CD4-positive, alpha-beta T cell (primary cell): ENCODE data around the gene FRS3. TPM values are rescaled to one million over a fixed set of nuclear protein-coding genes. Genes with fewer than 3 reads are reported as not detected.

ENCODE experiments used
- ATAC-seq: fragments of 200-7000 bp; cut with Tn5 transposase; one replicate; pipeline ENCODE4 v1.10.0; 2022; ENCODE audit warnings: mild to moderate bottlenecking; ENCODE audit not compliant: poor library complexity
- CTCF ChIA-PET: fragments of 350-600 bp; sonication (Branson Sonifier 250); formaldehyde crosslinking; loops from one replicate; lab custom pipeline; 2021; ENCODE audit warnings: antibody characterized with exemption, inconsistent platforms; lab: Charles Lee
- POLR2A ChIA-PET: fragments of 350-600 bp; sonication (Branson Sonifier 250); formaldehyde crosslinking; loops from one replicate; lab custom pipeline; 2021; ENCODE audit warnings: antibody characterized with exemption, inconsistent platforms; lab: Charles Lee
- DNase-seq, 14 experiments: peaks; one replicate each; pipeline ENCODE4 v3.0.0-alpha.2; 2013 to 2020; ENCODE audit warnings: mixed read lengths in 2 of 14
- H3K27ac ChIP-seq, 2 donors: one replicate each; pipeline versions ENCODE4 v1.5.1 to v1.7.0; 2013; ENCODE audit warnings: low read length in 2 of 2, low read depth in 1 of 2, mild to moderate bottlenecking in 1 of 2
- H3K27me3 ChIP-seq, 2 experiments: 1 replicate in 1 of 2; 2 replicates in 1 of 2; pipeline versions ENCODE4 v1.6.1 to v1.7.0; 2013; ENCODE audit warnings: low read length in 2 of 2, control low read depth in 1 of 2, mild to moderate bottlenecking in 1 of 2, moderate library complexity in 1 of 2; ENCODE audit not compliant: insufficient read depth in 2 of 2, control insufficient read depth in 1 of 2
- H3K36me3 ChIP-seq: one replicate; pipeline ENCODE4 v1.6.1; 2013; ENCODE audit warnings: low read length, control low read depth; ENCODE audit not compliant: insufficient read depth
- H3K4me1 ChIP-seq: one replicate; pipeline ENCODE4 v1.6.1; 2013; ENCODE audit warnings: low read length, control low read depth; ENCODE audit not compliant: insufficient read depth
- H3K4me3 ChIP-seq: one replicate; pipeline ENCODE4 v1.5.1; 2013; ENCODE audit warnings: mild to moderate bottlenecking, low read length, moderate library complexity
- H3K9me3 ChIP-seq, 2 experiments: 1 replicate in 1 of 2; 2 replicates in 1 of 2; pipeline versions ENCODE4 v1.6.1 to v1.7.0; 2013; ENCODE audit warnings: low read length in 2 of 2, mild to moderate bottlenecking in 2 of 2, control low read depth in 1 of 2, moderate library complexity in 1 of 2; ENCODE audit not compliant: control insufficient read depth in 1 of 2, insufficient read depth in 1 of 2
- H3K27ac Mint-ChIP-seq: one replicate; pipeline ENCODE4 v1.8.0; 2020; ENCODE audit warnings: mixed read lengths
- H3K27me3 Mint-ChIP-seq: one replicate; pipeline ENCODE4 v1.8.0; 2021; ENCODE audit warnings: mixed read lengths
- H3K36me3 Mint-ChIP-seq: one replicate; pipeline ENCODE4 v1.8.0; 2021; ENCODE audit warnings: low read depth, mixed read lengths
- H3K4me1 Mint-ChIP-seq: one replicate; pipeline ENCODE4 v1.8.0; 2021; ENCODE audit warnings: low read depth, mixed read lengths
- H3K4me3 Mint-ChIP-seq: one replicate; pipeline ENCODE4 v1.8.0; 2020; ENCODE audit warnings: mild to moderate bottlenecking, mixed read lengths
- H3K9me3 Mint-ChIP-seq: one replicate; pipeline ENCODE4 v1.8.0; 2020; ENCODE audit warnings: mixed read lengths
- CTCF ChIP-seq: fragments of 200-600 bp; IDR thresholded peaks from one replicate; pipeline ENCODE4 v1.8.0; 2022; ENCODE audit warnings: antibody characterized with exemption, mild to moderate bottlenecking
- intact Hi-C, 2 experiments: fragments of 100-400 bp; cut with DNase I in 1 of 2; cut with micrococcal nuclease in 1 of 2; formaldehyde crosslinking; loops; one replicate each; pipeline versions ENCODE4 v1.15.1 to v1.9.0; 2023 to 2025; cut with DNase I, micrococcal nuclease
- total RNA-seq, 174 experiments: library from RNA in 2 of 174; stranded (reverse) in 2 of 174; gene quantifications; one replicate each; pipeline ENCODE4 v1.2.3 and lab custom pipeline; 2021 to 2026

Gene FRS3
- total RNA-seq, 2 experiments from 2014 or later = 4.6 to 5.4 TPM

DNA sequence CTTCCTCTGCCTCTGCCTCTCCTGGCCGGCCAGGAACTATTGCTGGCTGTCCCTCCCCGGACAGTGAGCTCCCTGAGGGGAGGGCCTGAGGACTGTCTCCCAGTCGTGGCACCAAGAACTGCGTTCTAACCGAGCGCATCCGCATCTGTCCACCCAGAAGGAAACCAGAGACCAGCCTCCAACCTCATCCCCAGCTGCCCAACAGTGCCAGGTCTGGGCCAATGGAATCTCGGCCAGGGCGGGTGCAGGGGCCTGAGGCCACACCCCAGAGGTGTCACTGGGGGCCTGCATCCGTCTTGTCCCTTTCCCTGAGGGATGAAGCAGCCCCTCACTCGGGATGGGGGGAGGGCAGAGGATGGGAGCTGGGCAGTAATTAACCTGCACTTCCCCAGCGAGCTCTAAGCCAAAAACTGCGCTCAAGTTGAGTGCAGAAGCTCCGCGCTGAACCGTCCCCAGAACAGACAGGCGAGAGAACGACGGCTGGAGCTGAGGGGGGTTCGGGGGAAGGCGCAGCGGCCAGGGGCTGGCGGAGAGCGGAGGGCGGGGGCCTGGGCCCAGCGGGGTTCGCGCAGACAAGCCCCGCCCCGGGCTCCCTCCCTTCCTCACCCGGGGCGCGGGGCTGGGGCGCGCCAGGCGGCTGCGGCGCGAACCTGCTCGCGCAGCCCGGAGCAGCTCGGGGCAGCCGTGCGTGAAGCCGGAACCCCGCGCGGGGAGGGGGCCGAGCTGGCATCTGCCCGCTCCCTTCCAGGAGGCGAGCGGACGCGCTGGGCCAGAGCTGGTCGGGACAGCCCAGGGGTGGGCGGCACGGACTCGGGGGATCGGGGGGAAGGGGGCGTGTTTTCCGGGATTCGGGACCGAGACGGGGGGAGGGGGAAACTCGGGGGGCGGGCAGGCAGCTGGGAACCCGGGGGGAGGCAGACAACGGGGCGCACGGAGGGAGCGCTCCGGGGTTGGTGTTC, 45.7 kb downstream of the FRS3 start:
- H3K27ac Mint-ChIP-seq = peak overlapping the region; percentile 85
- no peaks in the 10 kb centered on the region for H3K36me3 Mint-ChIP-seq
- Histone ChIP-seq H3K27me3 (peaks cover 0 to 3% of the 10 kb centered on the region in 2 experiments), H3K9me3 (no peaks in the 10 kb centered on the region), H3K36me3 (no peaks in the 10 kb centered on the region), H3K4me1 (peaks cover 54% of the 10 kb centered on the region), H3K4me3 (peak overlapping the region; percentile 73), H3K27ac (peak overlapping the region; percentile 68 to 77)
- POLR2A ChIA-PET = interaction anchor here (0.6 to 2.9 kb wide), 12 partner anchors 10 to 831 kb away, joined by 3 to 31 read pairs (median 5); partner anchors contain the start of genes OARD1, TAF8 and TOMM6
- DNase-seq (peak; percentile 39 to 91 (median 62)), ATAC-seq (peak; percentile 60)
- peaks cover 43% of the 10 kb centered on the region for H3K4me1 Mint-ChIP-seq
- no peaks in the 10 kb centered on the region for H3K27me3 Mint-ChIP-seq
- H3K9me3 Mint-ChIP-seq = no peaks in the 10 kb centered on the region
- peak overlapping the region; percentile 82 for H3K4me3 Mint-ChIP-seq
- intact Hi-C loops = loop anchor here (2.0 to 10.0 kb wide), 8 partner anchors 53 to 1511 kb away; partner anchors contain the start of genes TOMM6 (in 2 of the 2), BYSL (in 1 of the 2), MED20 (in 1 of the 2) and MRPS10 (in 1 of the 2)
- TF ChIP-seq CTCF = no peak
- CTCF ChIA-PET = interaction anchor here (0.6 to 4.9 kb wide), 6 partner anchors 26 to 310 kb away, joined by 3 to 38 read pairs (median 4); partner anchors contain the start of genes BYSL, MED20 and TOMM6

DNA sequence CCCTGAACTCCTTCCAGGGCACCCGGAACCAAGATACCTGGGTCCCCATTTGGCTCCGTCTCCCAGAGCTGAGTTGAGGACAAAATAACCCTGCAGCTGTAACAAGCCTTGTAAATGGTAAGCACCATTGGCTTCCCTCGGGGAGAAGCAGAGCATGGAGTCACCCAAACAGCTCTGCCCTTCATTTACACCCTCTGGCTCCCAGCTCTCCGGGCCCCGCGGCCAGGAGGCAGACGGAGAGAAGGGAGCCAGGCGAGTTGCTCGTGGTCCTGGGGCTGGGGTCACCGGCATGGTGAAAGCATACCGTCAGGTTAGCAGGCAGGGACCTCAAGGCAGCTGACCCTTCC, 46.4 kb downstream of the FRS3 start:
- peak in 2 of 14 experiments; percentile 35 to 47 for DNase-seq
- Histone ChIP-seq H3K27me3 (no peaks in the 10 kb centered on the region), H3K9me3 (no peaks in the 10 kb centered on the region), H3K4me1 (peaks cover 61% of the 10 kb centered on the region), H3K4me3 (peak overlapping the region; percentile 73), H3K36me3 (no peaks in the 10 kb centered on the region), H3K27ac (peak overlapping the region; percentile 61 to 77)
- H3K27me3 Mint-ChIP-seq = no peaks in the 10 kb centered on the region
- peaks cover 49% of the 10 kb centered on the region for H3K4me1 Mint-ChIP-seq
- peak overlapping the region; percentile 85 for H3K27ac Mint-ChIP-seq
- no peak for ATAC-seq
- ChIA-PET POLR2A (interaction anchor here (0.6 to 2.9 kb wide), 9 partner anchors 9 to 661 kb away, joined by 3 to 31 read pairs (median 6); partner anchors contain the start of genes OARD1, TAF8 and TOMM6), CTCF (interaction anchor here (0.6 to 4.9 kb wide), 3 partner anchors 54 to 311 kb away, joined by 3 to 38 read pairs (median 5); partner anchors contain the start of genes BYSL, MED20 and TOMM6)
- H3K36me3 Mint-ChIP-seq = no peaks in the 10 kb centered on the region
- H3K9me3 Mint-ChIP-seq = no peaks in the 10 kb centered on the region
- peak overlapping the region; percentile 50 for H3K4me3 Mint-ChIP-seq
- TF ChIP-seq CTCF = no peak
- intact Hi-C loops = loop anchor here in 1 of 2 experiments (5.0 to 10.0 kb wide), 3 partner anchors 131 to 1511 kb away; partner anchors contain the start of genes NFYA, OARD1 and TTBK1
